Neutrophil (primary cell): ENCODE data around the gene SORBS2.

Experiments used
- H3K27ac ChIP-seq: fragments of 200-600 bp; sonication (generic); 2 replicates; pipeline ENCODE4 v1.5.1; 2016; ENCODE audit warnings: mild to moderate bottlenecking, moderate library complexity
- H3K27me3 ChIP-seq: fragments of 200-600 bp; sonication (generic); 2 replicates; pipeline ENCODE4 v1.6.0; 2016; ENCODE audit warnings: mild to moderate bottlenecking
- H3K36me3 ChIP-seq: fragments of 200-600 bp; sonication (generic); 2 replicates; pipeline ENCODE4 v1.5.1; 2017
- H3K4me1 ChIP-seq, 2 experiments: fragments of 200-600 bp in 1 of 2; sonication (generic) in 1 of 2; 1 replicate in 1 of 2; 2 replicates in 1 of 2; pipeline versions ENCODE4 v1.5.1 to v1.6.1; 2013 to 2016; ENCODE audit warnings: low read depth in 1 of 2, low read length in 1 of 2, mild to moderate bottlenecking in 1 of 2, moderate library complexity in 1 of 2; ENCODE audit not compliant: control insufficient read depth in 1 of 2, insufficient read depth in 1 of 2
- H3K4me3 ChIP-seq, 2 experiments: fragments of 200-600 bp in 1 of 2; sonication (generic) in 1 of 2; 1 replicate in 1 of 2; 2 replicates in 1 of 2; pipeline ENCODE4 v1.5.1; 2013 to 2016; ENCODE audit warnings: low read depth in 1 of 2, low read length in 1 of 2, mild to moderate bottlenecking in 1 of 2, moderate library complexity in 1 of 2
- H3K9me3 ChIP-seq: fragments of 200-600 bp; sonication (generic); 2 replicates; pipeline ENCODE4 v1.5.1; 2016
- TF ChIP-seq, protein P1 (sequence below): fragments of 200-600 bp; sonication (generic); IDR thresholded peaks from 2 replicates; pipeline ENCODE4 v1.5.1; 2016; ENCODE audit warnings: antibody characterized with exemption

Gene SORBS2

GRCh38 chr4:185738038-185738552, 73.9 kb downstream of the SORBS2 start:
- Histone ChIP-seq H3K27ac (no peak overlapping the region), H3K4me1 (peaks cover 5 to 16% of the 10 kb centered on the region in 2 experiments), H3K4me3 (no peak overlapping the region)

GRCh38 chr4:185737489-185738037, 74.4 kb downstream of the SORBS2 start:
- TF ChIP-seq, protein P1, sequence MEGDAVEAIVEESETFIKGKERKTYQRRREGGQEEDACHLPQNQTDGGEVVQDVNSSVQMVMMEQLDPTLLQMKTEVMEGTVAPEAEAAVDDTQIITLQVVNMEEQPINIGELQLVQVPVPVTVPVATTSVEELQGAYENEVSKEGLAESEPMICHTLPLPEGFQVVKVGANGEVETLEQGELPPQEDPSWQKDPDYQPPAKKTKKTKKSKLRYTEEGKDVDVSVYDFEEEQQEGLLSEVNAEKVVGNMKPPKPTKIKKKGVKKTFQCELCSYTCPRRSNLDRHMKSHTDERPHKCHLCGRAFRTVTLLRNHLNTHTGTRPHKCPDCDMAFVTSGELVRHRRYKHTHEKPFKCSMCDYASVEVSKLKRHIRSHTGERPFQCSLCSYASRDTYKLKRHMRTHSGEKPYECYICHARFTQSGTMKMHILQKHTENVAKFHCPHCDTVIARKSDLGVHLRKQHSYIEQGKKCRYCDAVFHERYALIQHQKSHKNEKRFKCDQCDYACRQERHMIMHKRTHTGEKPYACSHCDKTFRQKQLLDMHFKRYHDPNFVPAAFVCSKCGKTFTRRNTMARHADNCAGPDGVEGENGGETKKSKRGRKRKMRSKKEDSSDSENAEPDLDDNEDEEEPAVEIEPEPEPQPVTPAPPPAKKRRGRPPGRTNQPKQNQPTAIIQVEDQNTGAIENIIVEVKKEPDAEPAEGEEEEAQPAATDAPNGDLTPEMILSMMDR, result no peak
- H3K27me3 ChIP-seq, result peaks cover 3% of the 10 kb centered on the region
- peaks cover 5 to 16% of the 10 kb centered on the region in 2 experiments for H3K4me1 ChIP-seq
- H3K4me3 ChIP-seq, result no peak overlapping the region
- no peak overlapping the region for H3K27ac ChIP-seq
- H3K36me3 ChIP-seq, result no peaks in the 10 kb centered on the region
- no peaks in the 10 kb centered on the region for H3K9me3 ChIP-seq

More at GRCh38 chr4:185738038-185738552, 73.9 kb downstream of the SORBS2 start:
- Histone ChIP-seq H3K27me3 (peaks cover 6% of the 10 kb centered on the region), H3K9me3 (no peaks in the 10 kb centered on the region), H3K36me3 (no peaks in the 10 kb centered on the region)
- TF ChIP-seq, protein P1, result no peak

GRCh38 chr4:185736882-185737281, 75.1 kb downstream of the SORBS2 start:
- Histone ChIP-seq H3K4me3 (no peak overlapping the region), H3K4me1 (peaks cover 5 to 16% of the 10 kb centered on the region in 2 experiments), H3K27me3 (no peaks in the 10 kb centered on the region), H3K9me3 (no peaks in the 10 kb centered on the region), H3K36me3 (no peaks in the 10 kb centered on the region), H3K27ac (no peak overlapping the region)
- TF ChIP-seq, protein P1, result no peak

DNA sequence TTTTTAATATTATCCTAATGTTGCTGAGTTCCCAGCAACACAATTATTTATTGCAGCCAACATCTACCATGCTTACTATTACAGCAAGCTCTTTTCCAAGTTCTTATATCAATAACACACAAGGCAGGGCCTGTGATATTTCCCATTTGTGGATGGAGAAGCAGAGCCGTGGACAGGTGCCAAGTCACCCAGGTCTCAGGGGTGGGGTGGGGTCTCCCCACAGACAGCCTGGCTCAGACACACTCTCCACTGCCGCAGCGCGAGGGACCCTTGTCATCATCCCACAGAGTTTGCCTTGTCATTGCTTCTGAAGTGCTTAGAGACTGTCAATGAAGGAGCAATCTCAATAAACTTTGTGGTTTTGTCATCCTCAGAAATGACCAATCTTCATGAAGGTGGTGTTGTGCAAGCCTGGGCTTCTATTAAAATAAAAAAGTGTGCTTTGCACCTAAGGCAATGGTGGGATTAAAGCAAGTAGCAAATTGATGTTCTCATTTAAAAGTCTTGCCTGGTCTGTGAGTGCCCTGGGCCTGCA, 76.1 kb downstream of the SORBS2 start:
- Histone ChIP-seq H3K4me3 (no peak overlapping the region), H3K9me3 (no peaks in the 10 kb centered on the region), H3K27ac (no peak overlapping the region), H3K36me3 (no peaks in the 10 kb centered on the region), H3K4me1 (peaks cover 5 to 16% of the 10 kb centered on the region in 2 experiments), H3K27me3 (no peaks in the 10 kb centered on the region)
- TF ChIP-seq, protein P1, result no peak

DNA sequence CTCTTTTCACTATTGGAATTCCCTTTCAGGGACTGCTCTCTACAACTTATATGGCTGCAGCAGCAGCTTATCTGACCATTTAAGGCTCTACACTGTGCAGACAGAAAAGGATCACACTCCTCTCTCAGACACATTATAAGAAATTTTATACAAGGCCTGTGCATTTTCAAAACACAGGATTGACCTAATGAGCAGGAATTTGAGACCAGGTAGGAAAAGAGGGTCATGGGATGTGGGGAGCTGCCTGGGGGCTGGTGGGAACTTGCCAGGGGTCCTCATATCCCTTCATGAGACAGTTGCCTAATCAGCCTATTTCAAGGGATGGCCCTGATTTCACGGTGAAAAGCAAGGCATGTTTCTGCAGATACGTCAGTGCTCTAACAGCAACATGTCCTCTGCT, 77.1 kb downstream of the SORBS2 start:
- Histone ChIP-seq H3K9me3 (no peaks in the 10 kb centered on the region), H3K27ac (peak overlapping the region; percentile 6), H3K36me3 (no peaks in the 10 kb centered on the region), H3K4me1 (peaks cover 5 to 16% of the 10 kb centered on the region in 2 experiments), H3K4me3 (no peak overlapping the region), H3K27me3 (no peaks in the 10 kb centered on the region)
- TF ChIP-seq, protein P1, result no peak
